Stimulated activated CD4-positive, alpha-beta T cell treated with anti-CD3 and anti-CD28 coated beads, Interleukin-15, amount 100 ng/mL, for 48 hours (primary cell): ENCODE measurements around the gene TRPV2.
"Not testable (repeated sequence)": the region's sequence is repeated elsewhere in the genome, so short reads cannot be mapped to it uniquely, and the experiment has no call there.

Experiments used
- DNase-seq, 2 donors: peaks; one replicate each; pipeline ENCODE4 v3.0.0-alpha.2; 2020; ENCODE audit warnings: low read depth in 2 of 2

TRPV2 gene

GRCh38 chr17:16415031-16415924, at the start of gene TRPV2:
TRPV2 (plus strand) TSS chr17:16415571; CDS start chr17:16417669, 2,098 bp downstream.
- DNase-seq: no peak

GRCh38 chr17:16371742-16372141, 43.6 kb upstream of the TRPV2 start:
- DNase-seq: no peak

- no peak for DNase-seq
Observed at GRCh38 chr17:16374146-16374938, 41.0 kb upstream of the TRPV2 start.

- DNase-seq: no peak
Observed at GRCh38 chr17:16377941-16378341, 37.4 kb upstream of the TRPV2 start.

GRCh38 chr17:16378636-16379282, 36.6 kb upstream of the TRPV2 start:
- DNase-seq: no peak

GRCh38 chr17:16379654-16380053, 35.7 kb upstream of the TRPV2 start:
- no peak for DNase-seq

GRCh38 chr17:16380640-16381495, 34.5 kb upstream of the TRPV2 start, which contains the start of gene UBB:
UBB (plus strand) TSS chr17:16381091; CDS start chr17:16381908, 817 bp downstream.
- peak; percentile 92 for DNase-seq

- peak in 1 of 2 donors; percentile 15 for DNase-seq
Observed at GRCh38 chr17:16381496-16381820, 33.9 kb upstream of the TRPV2 start.

- DNase-seq: no peak
Observed at GRCh38 chr17:16383216-16383615, 32.2 kb upstream of the TRPV2 start.

- no peak for DNase-seq
Observed at GRCh38 chr17:16383772-16384287, 31.5 kb upstream of the TRPV2 start.

GRCh38 chr17:16384557-16384956, 30.8 kb upstream of the TRPV2 start:
- DNase-seq: no peak

- DNase-seq: not testable (repeated sequence)
Observed at GRCh38 chr17:16386126-16386507, 29.3 kb upstream of the TRPV2 start.

GRCh38 chr17:16391451-16391850, 23.9 kb upstream of the TRPV2 start:
- DNase-seq: no peak

- DNase-seq: not testable (repeated sequence)
Observed at GRCh38 chr17:16392491-16392890, 22.9 kb upstream of the TRPV2 start.

- not testable (repeated sequence) for DNase-seq
Observed at GRCh38 chr17:16395887-16396286, 19.5 kb upstream of the TRPV2 start.

GRCh38 chr17:16396693-16397092, 18.7 kb upstream of the TRPV2 start:
- not testable (repeated sequence) for DNase-seq

- no peak for DNase-seq
Observed at GRCh38 chr17:16398270-16399267, 16.8 kb upstream of the TRPV2 start.

GRCh38 chr17:16403847-16404246, 11.5 kb upstream of the TRPV2 start:
- not testable (repeated sequence) for DNase-seq

- DNase-seq: no peak
Observed at GRCh38 chr17:16406742-16407674, 8.4 kb upstream of the TRPV2 start.
